GM12892 (cell line): ENCODE results near the gene AFMID.
"Not testable (repeated sequence)": the region's sequence is repeated elsewhere in the genome, so short reads cannot be mapped to it uniquely, and the experiment has no call there.

ENCODE experiments used
- DNase-seq: peaks from one replicate; pipeline ENCODE4 v3.0.0; 2011; ENCODE audit not compliant: insufficient read length
- FAIRE-seq: peaks from 2 replicates; lab custom pipeline; 2011; peaks lifted over from hg19 to GRCh38; lab: Jason Lieb, UNC
- POLR2A ChIP-seq: IDR thresholded peaks from 2 replicates; pipeline ENCODE4 v1.6.1; 2011; ENCODE audit warnings: low read depth, low read length, control low read depth
- POLR2AphosphoS5 ChIP-seq: IDR thresholded peaks from 2 replicates; pipeline ENCODE4 v1.6.1; 2011; ENCODE audit warnings: low read depth, low read length, control low read depth
- TAF1 ChIP-seq: IDR thresholded peaks from 2 replicates; pipeline ENCODE4 v1.6.1; 2011; ENCODE audit warnings: low read depth, mild to moderate bottlenecking, control low read depth, low read length, borderline replicate concordance

Gene AFMID

GRCh38 chr17:78163881-78164747, 23.0 kb upstream of the AFMID start:
- TF ChIP-seq POLR2A (no peak), TAF1 (no peak), POLR2AphosphoS5 (no peak)
- FAIRE-seq (no peak), DNase-seq (no peak)

- FAIRE-seq = no peak
- TF ChIP-seq POLR2AphosphoS5 (no peak), POLR2A (no peak), TAF1 (no peak)
- DNase-seq = no peak
Observed at GRCh38 chr17:78164748-78165607, 22.2 kb upstream of the AFMID start.

DNA sequence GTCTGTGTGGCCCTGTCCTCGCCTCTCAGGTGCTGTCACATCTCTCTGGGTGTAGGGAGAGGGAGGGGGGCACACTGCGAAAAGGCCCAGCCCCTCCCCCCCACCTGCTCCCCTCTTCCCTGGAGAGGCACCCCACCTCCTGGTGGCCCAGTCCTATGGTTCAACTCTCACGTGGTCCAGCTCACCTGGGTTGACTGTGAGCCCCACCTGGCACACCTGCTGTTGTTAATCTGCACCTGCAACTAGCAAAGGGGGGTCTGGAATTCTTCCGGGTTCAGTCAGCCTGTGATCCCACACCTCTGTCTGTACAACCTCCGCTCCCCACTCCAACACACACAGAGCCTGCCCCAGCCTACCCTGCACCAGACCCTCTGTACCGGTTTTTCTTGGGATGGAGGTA, 20.7 kb upstream of the AFMID start:
- FAIRE-seq (no peak), DNase-seq (no peak)
- no peak for TF ChIP-seq POLR2A
- no peak for TF ChIP-seq TAF1
- no peak for TF ChIP-seq POLR2AphosphoS5

GRCh38 chr17:78168242-78168902, 18.8 kb upstream of the AFMID start, which contains the start of gene SYNGR2:
Gene SYNGR2 (plus strand): TSS chr17:78168581. CDS start chr17:78168617, 36 bp downstream.
- FAIRE-seq (peak; percentile 95), DNase-seq (peak; percentile 94)
- TF ChIP-seq POLR2A = peak; percentile 79; the same call in 1 of the 2 replicates
- TF ChIP-seq TAF1 = peak; percentile 64; the same call in 1 of the 2 replicates
- peak; percentile 52; the same call in 1 of the 2 replicates for TF ChIP-seq POLR2AphosphoS5

- TF ChIP-seq TAF1 (no peak), POLR2A (no peak; the same call in 1 of the 2 replicates), POLR2AphosphoS5 (peak; percentile 10; the same call in 1 of the 2 replicates)
- FAIRE-seq = peak; percentile 88
- DNase-seq = peak; percentile 63
Observed at GRCh38 chr17:78168903-78169793, 18.0 kb upstream of the AFMID start.

DNA sequence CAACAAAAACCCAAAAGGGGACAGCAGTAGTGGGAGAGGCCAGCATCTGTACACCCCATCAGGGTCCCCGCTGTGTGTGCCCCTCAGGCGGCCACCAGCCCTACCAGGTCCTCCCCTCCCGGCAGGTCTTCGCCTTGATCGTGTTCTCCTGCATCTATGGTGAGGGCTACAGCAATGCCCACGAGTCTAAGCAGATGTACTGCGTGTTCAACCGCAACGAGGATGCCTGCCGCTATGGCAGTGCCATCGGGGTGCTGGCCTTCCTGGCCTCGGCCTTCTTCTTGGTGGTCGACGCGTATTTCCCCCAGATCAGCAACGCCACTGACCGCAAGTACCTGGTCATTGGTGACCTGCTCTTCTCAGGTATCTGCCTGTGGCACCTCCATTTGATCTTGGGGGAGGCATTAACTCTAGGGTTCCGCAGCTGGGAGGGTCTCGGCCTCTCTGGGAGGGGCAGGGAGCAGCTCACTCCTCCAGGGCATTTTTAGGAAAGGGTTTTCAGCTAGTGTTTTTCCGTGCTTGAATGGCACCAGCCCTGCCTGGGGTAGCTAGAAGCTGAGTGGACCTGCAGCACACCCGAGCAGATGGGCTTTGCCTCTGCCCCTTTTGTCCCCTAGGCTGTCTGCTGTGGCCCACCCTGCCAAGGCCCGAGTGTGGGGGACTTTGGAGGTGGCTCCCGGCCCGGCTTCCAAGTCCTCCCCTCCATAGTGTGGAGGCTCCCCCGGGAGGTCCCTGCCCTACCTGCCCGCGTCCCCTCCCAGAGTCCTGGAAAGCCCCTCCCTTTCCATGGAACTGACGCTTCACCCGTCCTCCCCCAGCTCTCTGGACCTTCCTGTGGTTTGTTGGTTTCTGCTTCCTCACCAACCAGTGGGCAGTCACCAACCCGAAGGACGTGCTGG, 16.2 kb upstream of the AFMID start:
- DNase-seq = no peak
- FAIRE-seq = no peak
- 0 out of 2 replicates have a peak, but pooled peaks have one; percentile 21 for TF ChIP-seq POLR2AphosphoS5
- peak; percentile 30; the same call in 1 of the 2 replicates for TF ChIP-seq POLR2A
- TF ChIP-seq TAF1 = no peak

GRCh38 chr17:78171591-78172248, 15.4 kb upstream of the AFMID start:
- not testable (repeated sequence) for FAIRE-seq, DNase-seq

DNA sequence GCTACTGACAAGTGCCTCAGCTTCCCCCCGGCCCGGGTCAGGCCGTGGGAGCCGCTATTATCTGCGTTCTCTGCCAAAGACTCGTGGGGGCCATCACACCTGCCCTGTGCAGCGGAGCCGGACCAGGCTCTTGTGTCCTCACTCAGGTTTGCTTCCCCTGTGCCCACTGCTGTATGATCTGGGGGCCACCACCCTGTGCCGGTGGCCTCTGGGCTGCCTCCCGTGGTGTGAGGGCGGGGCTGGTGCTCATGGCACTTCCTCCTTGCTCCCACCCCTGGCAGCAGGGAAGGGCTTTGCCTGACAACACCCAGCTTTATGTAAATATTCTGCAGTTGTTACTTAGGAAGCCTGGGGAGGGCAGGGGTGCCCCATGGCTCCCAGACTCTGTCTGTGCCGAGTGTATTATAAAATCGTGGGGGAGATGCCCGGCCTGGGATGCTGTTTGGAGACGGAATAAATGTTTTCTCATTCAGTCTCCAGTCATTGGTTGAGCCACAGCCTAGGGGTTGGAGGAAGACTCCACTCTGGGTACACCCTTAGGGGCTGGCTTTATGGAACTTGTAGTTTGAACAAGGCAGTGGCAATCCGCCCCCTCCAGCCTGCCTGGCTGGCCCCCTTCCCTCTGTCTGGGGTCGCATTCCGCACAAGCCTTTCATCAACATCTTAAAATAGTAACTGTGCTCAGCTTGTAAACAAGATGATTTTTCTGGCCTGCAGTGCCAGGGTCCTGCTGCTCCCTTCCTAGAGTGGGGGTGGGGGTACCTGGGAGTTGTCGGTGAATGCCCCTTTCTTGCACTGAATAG, 14.7 kb upstream of the AFMID start:
- DNase-seq (no peak), FAIRE-seq (peak; percentile 61)
- TF ChIP-seq POLR2A = no peak; the same call in 1 of the 2 replicates
- TF ChIP-seq POLR2AphosphoS5 = no peak
- TF ChIP-seq TAF1 = no peak
